NCI-H2227 (cell line): ENCODE results near the gene SF3B6.
A peak's percentile ranks its signal among the peaks of the same experiment; 100 is the strongest.
"Not testable (repeated sequence)": the region's sequence is repeated elsewhere in the genome, so short reads cannot be mapped to it uniquely, and the experiment has no call there.

Source experiments
- DNase-seq: peaks from one replicate; lab custom pipeline; 2025; ENCODE audit not compliant: unreplicated experiment; lab: John Stamatoyannopoulos, UW

SF3B6 gene

GRCh38 chr2:24054366-24055010 lies 21.6 kb downstream of the SF3B6 start:
- DNase-seq = no peak

GRCh38 chr2:24052951-24053350 lies 23.2 kb downstream of the SF3B6 start:
- DNase-seq = no peak

GRCh38 chr2:24051833-24052232 lies 24.3 kb downstream of the SF3B6 start:
- no peak for DNase-seq

- peak; percentile 54 for DNase-seq
These were observed 25.8 kb downstream of the SF3B6 start for GRCh38 chr2:24050041-24050979.

GRCh38 chr2:24049485-24050021 lies 26.6 kb downstream of the SF3B6 start, which contains the start of gene FKBP1B:
FKBP1B (plus strand) TSS chr2:24049741; CDS start chr2:24049850, 109 bp downstream.
- DNase-seq = peak; percentile 93

- DNase-seq = peak; percentile 55
These were observed 27.2 kb downstream of the SF3B6 start for GRCh38 chr2:24048769-24049484.

- DNase-seq = peak; percentile 51
These were observed 28.5 kb downstream of the SF3B6 start for GRCh38 chr2:24047703-24048033.

- DNase-seq = peak; percentile 97
These were observed 29.0 kb downstream of the SF3B6 start, which contains the start of gene WDCP for GRCh38 chr2:24046930-24047702. WDCP (minus strand) TSS chr2:24047391; CDS start chr2:24039494, 7,897 bp downstream.

GRCh38 chr2:24046599-24046929 lies 29.6 kb downstream of the SF3B6 start:
- no peak for DNase-seq

GRCh38 chr2:24045511-24046508 lies 30.3 kb downstream of the SF3B6 start:
- DNase-seq = no peak

GRCh38 chr2:24043133-24043532 lies 33.0 kb downstream of the SF3B6 start:
- not testable (repeated sequence) for DNase-seq

- no peak for DNase-seq
These were observed 35.6 kb downstream of the SF3B6 start for GRCh38 chr2:24040511-24040910.

- DNase-seq = no peak
These were observed 37.2 kb downstream of the SF3B6 start for GRCh38 chr2:24038786-24039499.

- DNase-seq = no peak
These were observed 49.9 kb downstream of the SF3B6 start for GRCh38 chr2:24026233-24026632.

- no peak for DNase-seq
These were observed 51.0 kb downstream of the SF3B6 start for GRCh38 chr2:24024996-24025663.

- DNase-seq = no peak
These were observed 52.1 kb downstream of the SF3B6 start for GRCh38 chr2:24024018-24024417.

GRCh38 chr2:24022975-24023575 lies 53.1 kb downstream of the SF3B6 start:
- no peak for DNase-seq
